Cardiac septum (tissue), 1 donor: ENCODE measurements around the gene TSPO. TPM values are rescaled to one million over a fixed set of nuclear protein-coding genes. Genes with fewer than 3 reads are reported as not detected.

ENCODE experiments used
- DNase-seq: peaks from one replicate; pipeline ENCODE4 v3.0.0-alpha.2; 2020; ENCODE audit warnings: low spot score
- intact Hi-C: fragments of 100-400 bp; cut with DNase I; formaldehyde crosslinking; loops from one replicate; pipeline ENCODE4 v1.14.0; 2022
- total RNA-seq: library from RNA; stranded (reverse); fragmentation: NEBNext Ultra II Directional; extraction: Animal tissue kit (Norgen Biotek cat#: 25700); gene quantifications from one replicate; pipeline ENCODE4 v1.2.1, GENCODE V29; 2021
- donor health status: DM: no; HTN: no; CAD: no.

The TSPO gene
- total RNA-seq, 1 donor from 2014 or later: 124 TPM

GRCh38 chr22:43210631-43211515 lies 59.5 kb downstream of the TSPO start:
- DNase-seq: no peak
- intact Hi-C loops: no loop called here

- intact Hi-C loops: no loop called here
- no peak for DNase-seq
These were observed 60.6 kb downstream of the TSPO start for GRCh38 chr22:43211941-43212433.

GRCh38 chr22:43212434-43212952 lies 61.1 kb downstream of the TSPO start:
- no peak for DNase-seq
- intact Hi-C loops: no loop called here

Other genes with a start within 250 kb of the TSPO start
- gene PACSIN2, start 136.4 kb upstream of the TSPO start, total RNA-seq: 41.5 TPM
- gene TTLL1, start 62.2 kb upstream of the TSPO start, total RNA-seq: 9.5 TPM
- not detected for gene BIK, start 40.8 kb upstream of the TSPO start, total RNA-seq
- 13.4 TPM for gene MCAT, start 8.2 kb upstream of the TSPO start, total RNA-seq
- gene TTLL12, start 35.6 kb downstream of the TSPO start, total RNA-seq: 11.3 TPM
- gene SCUBE1, start 191.8 kb downstream of the TSPO start, total RNA-seq: 1.1 TPM